PC-9 (cell line): ENCODE data around the gene KLK3. TPM values are rescaled to one million over a fixed set of nuclear protein-coding genes. Genes with fewer than 3 reads are reported as not detected.
"Not testable (repeated sequence)": the region's sequence is repeated elsewhere in the genome, so short reads cannot be mapped to it uniquely, and the experiment has no call there.

ENCODE experiments used
- BruUV-seq: library from RNA; stranded (reverse); fragments of 400-500 nt; replicated peaks from 2 replicates; lab custom pipeline; 2021; lab: Mats Ljungman, UMichigan
- CTCF ChIA-PET: fragments of 300-600 bp; sonication (Branson Sonifier 250); formaldehyde crosslinking; loops from one replicate; lab custom pipeline; 2022; ENCODE audit warnings: antibody characterized with exemption; lab: Charles Lee
- POLR2A ChIA-PET: fragments of 300-600 bp; sonication (Branson Sonifier 250); formaldehyde crosslinking; loops from one replicate; lab custom pipeline; 2022; ENCODE audit warnings: antibody characterized with exemption; ENCODE audit not compliant: unreplicated experiment; lab: Charles Lee
- DNase-seq, 2 experiments: peaks; one replicate each; pipeline versions ENCODE4 v3.0.0 to v3.0.0-alpha.2; 2015 to 2022; ENCODE audit warnings: mixed read lengths in 1 of 2
- H2AFZ ChIP-seq: fragments of 200-600 bp; sonication (generic); 2 replicates; pipeline ENCODE4 v1.8.1; 2017; ENCODE audit warnings: antibody characterized with exemption
- H3F3A ChIP-seq: fragments of 200-600 bp; sonication (generic); 2 replicates; pipeline ENCODE4 v1.8.1; 2017; ENCODE audit warnings: antibody characterized with exemption, mild to moderate bottlenecking, low read depth; ENCODE audit not compliant: insufficient read depth
- H3K27ac ChIP-seq: fragments of 200-600 bp; sonication (generic); 2 replicates; pipeline ENCODE4 v1.6.1; 2016; ENCODE audit warnings: mixed run types
- H3K27me3 ChIP-seq: fragments of 200-600 bp; sonication (generic); 2 replicates; pipeline ENCODE4 v1.6.1; 2016; ENCODE audit warnings: low read depth, mixed run types; ENCODE audit not compliant: insufficient read depth
- H3K36me3 ChIP-seq: fragments of 200-600 bp; sonication (generic); 2 replicates; pipeline ENCODE4 v1.6.1; 2016; ENCODE audit warnings: low read depth, mixed run types
- H3K4me1 ChIP-seq: fragments of 200-600 bp; sonication (generic); replicated peaks from 2 replicates; pipeline ENCODE4 v1.6.1; 2016; ENCODE audit warnings: mixed run types; ENCODE audit not compliant: insufficient read depth
- H3K4me2 ChIP-seq: fragments of 200-600 bp; sonication (generic); 2 replicates; pipeline ENCODE4 v1.6.1; 2017; ENCODE audit warnings: mixed run types
- H3K4me3 ChIP-seq: fragments of 200-600 bp; sonication (generic); 2 replicates; pipeline ENCODE4 v1.6.1; 2016; ENCODE audit warnings: mixed run types
- H3K79me2 ChIP-seq: fragments of 200-600 bp; sonication (generic); 2 replicates; pipeline ENCODE4 v1.6.1; 2017; ENCODE audit warnings: low read depth, mixed run types
- H3K9me2 ChIP-seq: fragments of 200-600 bp; sonication (generic); 2 replicates; pipeline ENCODE4 v1.8.1; 2017; ENCODE audit warnings: mild to moderate bottlenecking; ENCODE audit not compliant: insufficient read depth
- H3K9me3 ChIP-seq: fragments of 200-600 bp; sonication (generic); 2 replicates; pipeline ENCODE4 v1.8.1; 2016; ENCODE audit warnings: low read depth; ENCODE audit not compliant: insufficient read depth
- H4K20me1 ChIP-seq: fragments of 200-600 bp; sonication (generic); 2 replicates; pipeline ENCODE4 v1.8.1; 2017; ENCODE audit not compliant: insufficient read depth
- CTCF ChIP-seq: fragments of 200-600 bp; sonication (generic); conservative IDR thresholded peaks from 2 replicates; pipeline ENCODE4 v1.6.1; 2017; ENCODE audit warnings: mixed run types, antibody characterized with exemption, mild to moderate bottlenecking, moderate library complexity
- EZH2 ChIP-seq: fragments of 200-600 bp; sonication (generic); IDR thresholded peaks from 2 replicates; pipeline ENCODE4 v1.8.0; 2017; ENCODE audit warnings: antibody characterized with exemption, low read depth
- intact Hi-C: fragments of 100-400 bp; cut with micrococcal nuclease; formaldehyde crosslinking; loops from one replicate; pipeline ENCODE4 v1.10.0; 2022; ENCODE audit not compliant: unreplicated experiment
- total RNA-seq: library from RNA; stranded (reverse); gene quantifications from 2 replicates; pipeline ENCODE4 v1.2.3, GENCODE V29; 2021

The KLK3 gene
- total RNA-seq, 1 experiment from 2014 or later, result not detected

GRCh38 chr19:50891253-50891625, 36.5 kb downstream of the KLK3 start:
- Histone ChIP-seq H4K20me1 (no peaks in the 10 kb centered on the region), H3K27me3 (peaks cover 43% of the 10 kb centered on the region), H3K9me3 (no peaks in the 10 kb centered on the region), H3F3A (peaks cover 5% of the 10 kb centered on the region; the same call in 1 of the 2 replicates), H3K4me3 (no peak overlapping the region), H3K4me1 (no peaks in the 10 kb centered on the region), H2AFZ (no peak overlapping the region), H3K9me2 (no peaks in the 10 kb centered on the region), H3K4me2 (no peak overlapping the region), H3K36me3 (no peaks in the 10 kb centered on the region), H3K27ac (no peak overlapping the region), H3K79me2 (no peaks in the 10 kb centered on the region)
- BruUV-seq, result no TSS peak
- intact Hi-C loops, result no loop called here
- ChIA-PET POLR2A (no interaction called here), CTCF (no interaction called here)
- DNase-seq, result no peak
- TF ChIP-seq EZH2 (no peak), CTCF (no peak)

- no peak overlapping the region for H3K27ac ChIP-seq
- no peak for DNase-seq
- no peak overlapping the region for H2AFZ ChIP-seq
- intact Hi-C loops, result no loop called here
- H3K9me2 ChIP-seq, result no peaks in the 10 kb centered on the region
- ChIA-PET CTCF (no interaction called here), POLR2A (no interaction called here)
- H3K9me3 ChIP-seq, result no peaks in the 10 kb centered on the region
- H4K20me1 ChIP-seq, result no peaks in the 10 kb centered on the region
- no peak overlapping the region for H3K4me3 ChIP-seq
- H3K4me1 ChIP-seq, result peaks cover 12% of the 10 kb centered on the region; the same call in 1 of the 2 replicates
- peaks cover 30% of the 10 kb centered on the region; the same call in 1 of the 2 replicates for H3K27me3 ChIP-seq
- no peak overlapping the region for H3K4me2 ChIP-seq
- 0 out of 2 replicates have a peak, but pooled peaks have one; percentile 30 for TF ChIP-seq CTCF
- no peak for TF ChIP-seq EZH2
- no peaks in the 10 kb centered on the region for H3K36me3 ChIP-seq
- no TSS peak for BruUV-seq
- no peaks in the 10 kb centered on the region for H3K79me2 ChIP-seq
- H3F3A ChIP-seq, result peaks cover 5% of the 10 kb centered on the region; the same call in 1 of the 2 replicates
Measured at GRCh38 chr19:50893047-50893736, 38.5 kb downstream of the KLK3 start.

GRCh38 chr19:50894478-50895356, 40.0 kb downstream of the KLK3 start:
- Histone ChIP-seq H3K4me3 (no peak overlapping the region), H3K79me2 (no peaks in the 10 kb centered on the region), H3K27ac (no peak overlapping the region), H3K9me3 (no peaks in the 10 kb centered on the region), H4K20me1 (no peaks in the 10 kb centered on the region), H2AFZ (no peak overlapping the region), H3K27me3 (peaks cover 16% of the 10 kb centered on the region; the same call in 1 of the 2 replicates), H3K4me2 (no peak overlapping the region), H3K36me3 (no peaks in the 10 kb centered on the region), H3K4me1 (peaks cover 12% of the 10 kb centered on the region; the same call in 1 of the 2 replicates), H3F3A (peaks cover 5% of the 10 kb centered on the region; the same call in 1 of the 2 replicates), H3K9me2 (no peaks in the 10 kb centered on the region)
- DNase-seq, result no peak
- no TSS peak for BruUV-seq
- no peak for TF ChIP-seq CTCF
- no peak for TF ChIP-seq EZH2
- POLR2A ChIA-PET, result no interaction called here
- CTCF ChIA-PET, result no interaction called here
- intact Hi-C loops, result no loop called here

- intact Hi-C loops, H3F3A ChIP-seq, BruUV-seq, DNase-seq, H3K9me2 ChIP-seq, CTCF ChIA-PET, H3K4me2 ChIP-seq, H2AFZ ChIP-seq, H3K27ac ChIP-seq, H3K79me2 ChIP-seq, H4K20me1 ChIP-seq, H3K36me3 ChIP-seq, POLR2A ChIA-PET, H3K9me3 ChIP-seq, H3K4me3 ChIP-seq: not testable (repeated sequence)
- Histone ChIP-seq H3K4me1 (peaks cover 12% of the 10 kb centered on the region; the same call in 1 of the 2 replicates), H3K27me3 (peaks cover 14% of the 10 kb centered on the region; the same call in 1 of the 2 replicates)
Measured at GRCh38 chr19:50896089-50896590, 41.4 kb downstream of the KLK3 start.
